ENCODE results near the gene RAMP1. TPM values are rescaled to one million over a fixed set of nuclear protein-coding genes. Genes with fewer than 3 reads are reported as not detected.

RAMP1 gene
- total RNA-seq, 1 donor = 3.1 TPM

DNA sequence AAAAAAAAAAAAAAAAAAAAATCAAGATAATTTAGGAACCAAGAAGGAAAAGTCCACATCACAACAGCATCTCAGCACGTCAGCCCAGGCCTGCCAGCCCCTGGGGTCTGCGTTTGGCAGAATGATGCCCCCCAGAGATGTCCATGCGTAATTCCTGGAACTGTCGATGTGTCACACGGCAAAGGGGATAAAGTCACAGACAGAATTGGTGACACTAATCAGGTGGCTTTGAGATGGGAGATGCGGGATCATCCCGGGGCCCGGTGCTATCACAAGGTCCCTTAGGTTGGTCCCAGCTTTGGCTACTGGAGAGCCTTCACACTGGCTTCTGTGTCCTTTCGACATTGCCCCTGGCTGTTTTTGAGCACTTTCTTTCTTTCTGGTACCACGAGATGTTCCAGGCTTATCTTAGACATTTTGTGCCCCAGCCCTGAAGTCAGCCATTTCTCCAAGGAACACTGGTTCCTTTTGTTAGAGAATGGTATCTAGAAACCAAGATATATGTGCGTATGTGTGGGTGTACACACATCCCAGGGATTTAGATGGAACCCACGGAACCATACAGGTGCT, 20.7 kb downstream of the RAMP1 start:
- TF ChIP-seq, protein P1, sequence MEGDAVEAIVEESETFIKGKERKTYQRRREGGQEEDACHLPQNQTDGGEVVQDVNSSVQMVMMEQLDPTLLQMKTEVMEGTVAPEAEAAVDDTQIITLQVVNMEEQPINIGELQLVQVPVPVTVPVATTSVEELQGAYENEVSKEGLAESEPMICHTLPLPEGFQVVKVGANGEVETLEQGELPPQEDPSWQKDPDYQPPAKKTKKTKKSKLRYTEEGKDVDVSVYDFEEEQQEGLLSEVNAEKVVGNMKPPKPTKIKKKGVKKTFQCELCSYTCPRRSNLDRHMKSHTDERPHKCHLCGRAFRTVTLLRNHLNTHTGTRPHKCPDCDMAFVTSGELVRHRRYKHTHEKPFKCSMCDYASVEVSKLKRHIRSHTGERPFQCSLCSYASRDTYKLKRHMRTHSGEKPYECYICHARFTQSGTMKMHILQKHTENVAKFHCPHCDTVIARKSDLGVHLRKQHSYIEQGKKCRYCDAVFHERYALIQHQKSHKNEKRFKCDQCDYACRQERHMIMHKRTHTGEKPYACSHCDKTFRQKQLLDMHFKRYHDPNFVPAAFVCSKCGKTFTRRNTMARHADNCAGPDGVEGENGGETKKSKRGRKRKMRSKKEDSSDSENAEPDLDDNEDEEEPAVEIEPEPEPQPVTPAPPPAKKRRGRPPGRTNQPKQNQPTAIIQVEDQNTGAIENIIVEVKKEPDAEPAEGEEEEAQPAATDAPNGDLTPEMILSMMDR (IDR thresholded peaks at IDR 0.05; ENCODE audit: insufficient read depth, low read length) = no peak
- no peak overlapping the region for H3K4me3 ChIP-seq (ENCODE audit: low read depth, low read length)
- DNase-seq (ENCODE audit: low read depth) = no peak

DNA sequence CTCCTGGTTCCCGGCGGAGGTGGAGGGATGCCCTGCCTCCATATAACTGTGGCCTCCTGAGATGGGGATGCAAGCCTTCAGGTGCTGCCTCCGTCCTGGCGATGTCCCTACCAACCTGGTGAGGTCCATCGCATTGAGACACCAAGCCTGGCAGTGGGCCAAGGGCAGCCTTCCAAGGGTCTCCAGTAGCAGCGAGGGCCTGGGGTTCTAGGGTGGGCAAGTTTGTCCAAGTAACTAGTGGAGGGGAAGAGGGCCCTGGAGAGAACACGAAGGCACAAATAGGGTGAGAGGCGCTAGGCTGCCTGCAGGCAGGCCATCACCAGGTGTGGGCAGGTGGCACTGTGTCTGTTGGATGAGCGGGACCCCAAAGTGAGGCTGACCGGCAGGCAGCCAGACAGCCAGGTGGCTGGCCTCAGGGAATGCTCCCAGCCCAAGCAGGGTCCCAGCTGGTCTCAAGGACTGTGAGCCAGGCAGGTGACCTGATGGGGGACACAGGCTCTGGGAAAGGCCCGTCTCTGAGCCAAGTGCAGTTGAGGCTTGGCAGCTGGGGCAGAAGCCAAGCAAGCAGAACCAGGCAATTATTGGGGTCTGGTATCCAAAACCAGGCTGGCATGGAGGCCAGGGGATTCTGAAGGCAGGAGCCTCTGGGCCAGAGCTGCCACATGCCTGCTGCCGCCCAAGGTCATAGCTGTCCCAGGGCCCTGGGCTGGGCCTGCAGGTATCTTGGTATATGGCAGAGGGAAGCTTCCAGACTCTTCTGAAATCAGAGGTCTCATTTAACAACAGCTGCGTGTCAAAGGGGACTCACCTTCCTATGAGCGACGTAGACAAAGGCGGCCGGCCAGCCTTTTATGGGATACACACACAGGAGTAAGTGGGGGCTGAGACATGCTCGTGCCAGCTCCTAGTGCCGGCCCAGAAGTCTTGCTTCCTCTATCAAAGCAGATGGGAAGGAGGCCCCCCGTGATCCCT, 23.4 kb downstream of the RAMP1 start:
- no peak for DNase-seq (ENCODE audit: low read depth)
- TF ChIP-seq, protein P1 (IDR thresholded peaks at IDR 0.05; ENCODE audit: insufficient read depth, low read length) = no peak
- H3K4me3 ChIP-seq (ENCODE audit: low read depth, low read length) = no peak overlapping the region

DNA sequence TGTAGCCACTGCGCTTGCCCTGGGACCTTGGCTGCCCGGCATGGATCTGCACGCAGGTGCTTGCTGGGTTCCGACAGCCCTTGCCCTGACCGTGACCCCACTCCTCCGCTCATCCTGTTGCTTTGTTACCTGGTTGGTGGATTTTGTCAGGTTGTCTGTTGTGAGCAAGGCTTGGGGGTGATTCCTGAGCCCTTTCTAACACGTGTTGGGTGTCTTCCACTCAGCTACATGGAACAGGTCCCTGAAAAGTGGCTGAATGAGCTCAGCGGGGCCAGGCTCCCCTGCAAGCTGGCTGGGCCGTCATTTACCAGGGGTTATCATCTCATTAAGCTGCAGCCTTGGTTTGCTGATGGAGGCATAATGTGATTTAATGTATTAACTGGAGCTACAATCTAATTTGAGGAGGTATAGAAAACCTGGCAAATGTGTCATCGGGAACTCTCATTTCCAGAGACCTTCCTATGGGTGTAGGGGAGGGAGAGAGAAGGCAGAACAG, 24.6 kb downstream of the RAMP1 start:
- H3K4me3 ChIP-seq (ENCODE audit: low read depth, low read length) = no peak overlapping the region
- TF ChIP-seq, protein P1 (IDR thresholded peaks at IDR 0.05; ENCODE audit: insufficient read depth, low read length) = no peak
- DNase-seq (ENCODE audit: low read depth) = no peak

DNA sequence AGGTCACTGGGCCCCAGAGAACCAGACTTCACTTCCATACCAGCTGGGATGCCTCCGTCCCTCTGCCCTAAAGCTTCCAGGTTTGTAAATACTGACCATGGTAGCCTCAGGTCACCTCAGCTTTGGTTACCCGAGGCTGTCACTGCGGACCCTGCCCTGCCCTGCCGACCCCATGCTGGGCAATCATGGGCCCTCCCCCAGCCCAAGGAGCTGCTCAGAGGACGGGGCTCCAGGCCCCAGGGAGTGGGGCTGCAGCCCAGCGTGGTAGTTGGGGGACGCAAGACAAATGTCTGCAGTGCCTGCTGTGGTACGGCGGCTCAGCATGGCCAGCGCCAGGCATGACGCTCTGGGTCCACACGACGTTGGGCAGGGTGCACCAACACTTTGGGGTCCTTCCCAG, 25.3 kb downstream of the RAMP1 start:
- DNase-seq (ENCODE audit: low read depth) = no peak
- H3K4me3 ChIP-seq (ENCODE audit: low read depth, low read length) = no peak overlapping the region
- TF ChIP-seq, protein P1 (IDR thresholded peaks at IDR 0.05; ENCODE audit: insufficient read depth, low read length) = no peak

DNA sequence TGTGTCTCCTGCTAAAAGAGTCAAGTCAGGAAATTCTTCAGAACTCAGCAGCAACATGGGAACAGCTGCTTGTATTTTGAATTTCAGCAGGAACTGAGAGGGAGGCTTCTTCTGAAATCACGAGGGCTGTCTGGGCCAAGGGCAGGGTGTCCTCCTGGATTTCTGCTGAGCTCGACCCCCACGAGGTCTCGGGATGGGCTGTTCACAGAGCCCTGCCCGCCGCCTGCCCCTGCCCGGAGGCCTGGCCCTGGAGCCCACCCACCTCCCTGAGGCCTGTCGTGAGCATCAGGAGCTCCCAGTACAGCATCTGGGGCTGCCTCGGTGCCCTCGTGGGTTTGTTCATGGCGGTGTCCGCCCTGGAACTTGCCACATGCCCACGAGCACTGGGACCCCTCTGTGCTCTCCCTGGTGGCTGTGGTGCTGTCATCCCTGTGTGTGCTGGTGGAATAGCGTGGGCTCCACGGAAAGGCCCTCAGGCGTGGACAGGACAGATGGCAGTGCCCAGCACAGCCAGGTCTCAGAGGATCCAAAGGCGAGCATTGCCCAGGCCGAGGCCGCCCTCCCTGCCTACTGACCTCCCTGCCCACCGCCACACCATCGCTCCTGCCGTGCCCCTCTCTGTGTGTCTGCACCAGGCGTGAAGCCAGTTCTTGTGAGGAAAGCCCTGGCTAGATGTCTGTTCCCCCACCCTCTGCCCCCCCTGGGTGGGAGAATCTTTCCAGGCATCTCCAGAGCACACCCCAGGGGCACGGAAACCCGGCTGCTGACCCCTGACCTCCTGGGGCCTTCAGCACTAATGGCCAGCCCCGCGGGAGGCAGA, 25.9 kb downstream of the RAMP1 start:
- TF ChIP-seq, protein P1 (IDR thresholded peaks at IDR 0.05; ENCODE audit: insufficient read depth, low read length) = no peak
- no peak for DNase-seq (ENCODE audit: low read depth)
- no peak overlapping the region for H3K4me3 ChIP-seq (ENCODE audit: low read depth, low read length)

DNA sequence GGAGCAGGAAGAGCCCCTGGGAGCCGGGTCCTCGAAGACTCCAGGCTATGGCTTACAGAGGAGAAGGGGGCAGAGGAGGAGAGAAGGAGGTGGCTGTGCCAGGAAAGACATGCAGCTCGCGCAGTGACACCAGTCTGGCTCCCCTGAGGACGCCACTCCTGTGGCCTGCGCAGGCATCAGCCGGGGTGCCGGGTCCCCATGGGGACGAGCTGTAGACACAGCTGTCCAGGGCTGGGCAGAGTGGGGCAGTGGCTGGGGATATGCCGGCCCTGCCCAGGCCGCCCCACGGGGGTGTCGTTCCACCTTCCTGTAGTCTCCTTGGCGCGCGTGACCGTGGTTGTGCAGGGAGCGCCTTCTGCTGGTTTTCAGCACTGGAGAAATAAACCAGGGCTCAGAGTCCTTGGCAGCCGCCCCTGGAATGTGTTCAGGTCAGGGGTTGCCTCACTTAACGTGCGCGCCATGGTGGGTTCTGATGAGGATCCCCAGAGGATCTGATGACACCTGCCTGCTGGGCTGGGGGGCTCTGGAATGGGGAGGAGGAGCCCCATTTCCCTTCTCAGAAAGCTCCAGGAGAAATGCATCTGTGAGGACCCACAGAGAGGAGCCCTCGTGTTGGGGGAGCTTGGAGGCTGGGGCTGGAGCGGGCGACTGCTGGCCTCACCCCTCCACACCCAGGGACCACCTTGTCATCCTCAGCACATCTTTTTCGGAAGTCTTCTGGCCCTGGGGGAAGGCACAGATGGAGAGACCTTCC, 26.7 kb downstream of the RAMP1 start:
- DNase-seq (ENCODE audit: low read depth) = peak; percentile 50
- TF ChIP-seq, protein P1 (IDR thresholded peaks at IDR 0.05; ENCODE audit: insufficient read depth, low read length) = no peak

More for the DNA sequence above, 26.7 kb downstream of the RAMP1 start:
- H3K4me3 ChIP-seq (ENCODE audit: low read depth, low read length) = no peak overlapping the region
